ENCODE results near the gene FNDC3A.

Gene FNDC3A

GRCh38 chr13:49234741-49235140 is 259.0 kb downstream of the FNDC3A start:
- H3K4me3 ChIP-seq (replicated peaks; ENCODE audit: low read depth, low read length), result no peak overlapping the region
- no peaks in the 10 kb centered on the region for H3K27me3 ChIP-seq (replicated peaks; ENCODE audit: control insufficient read depth, insufficient read depth, low read length)
- H3K36me3 ChIP-seq (ENCODE audit: control insufficient read depth, insufficient read depth, low read length), result no peaks in the 10 kb centered on the region
- TF ChIP-seq, protein P1, sequence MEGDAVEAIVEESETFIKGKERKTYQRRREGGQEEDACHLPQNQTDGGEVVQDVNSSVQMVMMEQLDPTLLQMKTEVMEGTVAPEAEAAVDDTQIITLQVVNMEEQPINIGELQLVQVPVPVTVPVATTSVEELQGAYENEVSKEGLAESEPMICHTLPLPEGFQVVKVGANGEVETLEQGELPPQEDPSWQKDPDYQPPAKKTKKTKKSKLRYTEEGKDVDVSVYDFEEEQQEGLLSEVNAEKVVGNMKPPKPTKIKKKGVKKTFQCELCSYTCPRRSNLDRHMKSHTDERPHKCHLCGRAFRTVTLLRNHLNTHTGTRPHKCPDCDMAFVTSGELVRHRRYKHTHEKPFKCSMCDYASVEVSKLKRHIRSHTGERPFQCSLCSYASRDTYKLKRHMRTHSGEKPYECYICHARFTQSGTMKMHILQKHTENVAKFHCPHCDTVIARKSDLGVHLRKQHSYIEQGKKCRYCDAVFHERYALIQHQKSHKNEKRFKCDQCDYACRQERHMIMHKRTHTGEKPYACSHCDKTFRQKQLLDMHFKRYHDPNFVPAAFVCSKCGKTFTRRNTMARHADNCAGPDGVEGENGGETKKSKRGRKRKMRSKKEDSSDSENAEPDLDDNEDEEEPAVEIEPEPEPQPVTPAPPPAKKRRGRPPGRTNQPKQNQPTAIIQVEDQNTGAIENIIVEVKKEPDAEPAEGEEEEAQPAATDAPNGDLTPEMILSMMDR (IDR thresholded peaks at IDR 0.05; ENCODE audit: insufficient read depth, low read length, poor library complexity, severe bottlenecking), result no peak
- no peak for DNase-seq (ENCODE audit: extremely low read depth, insufficient read length)

- Histone ChIP-seq H3K4me3 (replicated peaks; ENCODE audit: low read depth, low read length) (no peak overlapping the region), H3K27me3 (replicated peaks; ENCODE audit: control insufficient read depth, insufficient read depth, low read length) (no peaks in the 10 kb centered on the region), H3K36me3 (ENCODE audit: control insufficient read depth, insufficient read depth, low read length) (no peaks in the 10 kb centered on the region)
- DNase-seq (ENCODE audit: extremely low read depth, insufficient read length), result no peak
- TF ChIP-seq, protein P1 (IDR thresholded peaks at IDR 0.05; ENCODE audit: insufficient read depth, low read length, poor library complexity, severe bottlenecking), result no peak
These were observed 260.2 kb downstream of the FNDC3A start for GRCh38 chr13:49235856-49236431.

DNA sequence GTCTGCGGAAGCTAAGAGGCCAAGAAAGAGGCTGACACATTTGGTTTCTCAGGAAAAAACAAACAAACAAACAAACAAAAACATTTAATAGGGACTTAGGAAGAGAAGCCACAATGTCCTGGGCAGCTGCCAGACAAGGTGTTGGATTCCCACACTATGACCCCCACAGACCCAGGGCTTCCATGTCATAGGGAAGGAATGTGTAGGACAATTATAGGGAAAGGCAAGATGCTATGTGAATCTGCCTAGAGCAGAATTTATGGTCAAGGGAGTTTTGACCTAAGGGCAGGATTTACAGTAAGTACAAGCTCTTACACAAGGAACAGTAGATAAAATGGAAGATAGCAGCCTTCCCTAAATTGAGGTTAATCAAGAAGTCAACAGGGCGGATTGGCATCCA is 262.9 kb downstream of the FNDC3A start:
- Histone ChIP-seq H3K36me3 (ENCODE audit: control insufficient read depth, insufficient read depth, low read length) (no peaks in the 10 kb centered on the region), H3K27me3 (replicated peaks; ENCODE audit: control insufficient read depth, insufficient read depth, low read length) (no peaks in the 10 kb centered on the region), H3K4me3 (replicated peaks; ENCODE audit: low read depth, low read length) (no peak overlapping the region)
- no peak for DNase-seq (ENCODE audit: extremely low read depth, insufficient read length)
- TF ChIP-seq, protein P1 (IDR thresholded peaks at IDR 0.05; ENCODE audit: insufficient read depth, low read length, poor library complexity, severe bottlenecking), result no peak

GRCh38 chr13:49240017-49240416 is 264.3 kb downstream of the FNDC3A start:
- no peak overlapping the region for H3K4me3 ChIP-seq (replicated peaks; ENCODE audit: low read depth, low read length)
- TF ChIP-seq, protein P1 (IDR thresholded peaks at IDR 0.05; ENCODE audit: insufficient read depth, low read length, poor library complexity, severe bottlenecking), result peak; percentile 67
- no peaks in the 10 kb centered on the region for H3K27me3 ChIP-seq (replicated peaks; ENCODE audit: control insufficient read depth, insufficient read depth, low read length)
- H3K36me3 ChIP-seq (ENCODE audit: control insufficient read depth, insufficient read depth, low read length), result no peaks in the 10 kb centered on the region
- no peak for DNase-seq (ENCODE audit: extremely low read depth, insufficient read length)

DNA sequence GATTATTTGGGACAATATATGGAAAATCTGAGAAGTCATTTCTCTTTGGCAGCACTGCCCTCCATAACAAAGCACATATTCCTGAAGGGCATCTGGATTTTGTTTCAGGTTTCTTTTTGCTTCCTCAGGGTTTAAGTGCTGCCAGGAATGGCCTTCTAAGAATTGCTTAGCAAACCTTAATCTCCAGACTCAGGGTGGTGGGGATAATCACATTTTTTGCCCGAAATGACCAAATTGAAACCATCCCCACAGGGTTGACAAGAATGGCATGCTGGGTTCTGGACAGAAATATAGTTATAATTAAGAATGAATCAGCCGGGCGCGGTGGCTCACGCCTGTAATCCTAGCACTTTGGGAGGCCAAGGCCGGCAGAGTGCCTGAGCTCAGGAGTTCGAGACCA is 265.6 kb downstream of the FNDC3A start:
- Histone ChIP-seq H3K27me3 (replicated peaks; ENCODE audit: control insufficient read depth, insufficient read depth, low read length) (no peaks in the 10 kb centered on the region), H3K36me3 (ENCODE audit: control insufficient read depth, insufficient read depth, low read length) (no peaks in the 10 kb centered on the region), H3K4me3 (replicated peaks; ENCODE audit: low read depth, low read length) (no peak overlapping the region)
- DNase-seq (ENCODE audit: extremely low read depth, insufficient read length), result no peak
- TF ChIP-seq, protein P1 (IDR thresholded peaks at IDR 0.05; ENCODE audit: insufficient read depth, low read length, poor library complexity, severe bottlenecking), result no peak

- no peak for DNase-seq (ENCODE audit: extremely low read depth, insufficient read length)
- TF ChIP-seq, protein P1 (IDR thresholded peaks at IDR 0.05; ENCODE audit: insufficient read depth, low read length, poor library complexity, severe bottlenecking), result no peak
- Histone ChIP-seq H3K27me3 (replicated peaks; ENCODE audit: control insufficient read depth, insufficient read depth, low read length) (no peaks in the 10 kb centered on the region), H3K36me3 (ENCODE audit: control insufficient read depth, insufficient read depth, low read length) (no peaks in the 10 kb centered on the region), H3K4me3 (replicated peaks; ENCODE audit: low read depth, low read length) (no peak overlapping the region)
These were observed 269.4 kb downstream of the FNDC3A start for GRCh38 chr13:49245101-49245500.

All from GM06990 (cell line).